ENCODE results near the gene CTSA.

Gene CTSA

DNA sequence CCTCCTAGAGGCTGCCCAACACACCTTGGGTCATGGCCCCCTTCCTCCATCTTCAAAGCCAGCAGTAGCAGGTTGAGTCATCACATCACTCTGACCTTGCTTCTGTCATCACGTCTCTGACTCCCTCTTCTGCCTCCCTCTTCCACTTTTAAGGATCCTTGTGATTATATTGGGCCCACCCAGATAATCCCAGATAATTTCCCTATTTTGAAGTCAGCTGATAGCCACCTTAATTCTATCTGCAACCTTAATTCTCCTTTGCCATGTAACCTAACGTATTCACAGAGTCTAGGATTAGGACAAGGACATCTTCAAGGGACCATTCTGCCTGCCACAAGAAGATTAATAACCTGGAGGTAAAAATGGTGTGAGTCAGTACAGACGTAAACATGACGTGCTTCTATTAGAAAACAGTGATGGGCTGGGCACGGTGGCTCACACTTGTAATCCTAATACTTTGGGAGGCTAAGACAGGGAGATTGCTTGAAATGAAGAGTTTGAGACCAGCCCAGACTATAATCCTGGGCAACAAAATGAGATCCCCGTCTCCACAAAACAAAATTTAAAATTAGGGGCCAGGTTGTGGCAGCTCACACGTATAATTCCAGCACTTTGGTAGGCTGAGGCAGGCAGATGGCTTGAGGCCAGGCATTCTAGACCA, 30.4 kb upstream of the CTSA start:
- H3K9ac ChIP-seq (ENCODE audit: low read length), result no peak overlapping the region
- H3K4me3 ChIP-seq (ENCODE audit: low read length), result no peak overlapping the region
- H3K27me3 ChIP-seq (ENCODE audit: low read depth, low read length), result no peaks in the 10 kb centered on the region
- H4K20me1 ChIP-seq (ENCODE audit: insufficient read depth, low read length), result no peaks in the 10 kb centered on the region
- H2AFZ ChIP-seq (ENCODE audit: low read depth, low read length), result no peak overlapping the region
- H3K9me3 ChIP-seq (ENCODE audit: insufficient read depth, low read length), result no peaks in the 10 kb centered on the region
- no peak overlapping the region for H3K27ac ChIP-seq (ENCODE audit: low read length)
- no peak overlapping the region for H3K4me2 ChIP-seq (ENCODE audit: low read length)
- TF ChIP-seq, protein P1, sequence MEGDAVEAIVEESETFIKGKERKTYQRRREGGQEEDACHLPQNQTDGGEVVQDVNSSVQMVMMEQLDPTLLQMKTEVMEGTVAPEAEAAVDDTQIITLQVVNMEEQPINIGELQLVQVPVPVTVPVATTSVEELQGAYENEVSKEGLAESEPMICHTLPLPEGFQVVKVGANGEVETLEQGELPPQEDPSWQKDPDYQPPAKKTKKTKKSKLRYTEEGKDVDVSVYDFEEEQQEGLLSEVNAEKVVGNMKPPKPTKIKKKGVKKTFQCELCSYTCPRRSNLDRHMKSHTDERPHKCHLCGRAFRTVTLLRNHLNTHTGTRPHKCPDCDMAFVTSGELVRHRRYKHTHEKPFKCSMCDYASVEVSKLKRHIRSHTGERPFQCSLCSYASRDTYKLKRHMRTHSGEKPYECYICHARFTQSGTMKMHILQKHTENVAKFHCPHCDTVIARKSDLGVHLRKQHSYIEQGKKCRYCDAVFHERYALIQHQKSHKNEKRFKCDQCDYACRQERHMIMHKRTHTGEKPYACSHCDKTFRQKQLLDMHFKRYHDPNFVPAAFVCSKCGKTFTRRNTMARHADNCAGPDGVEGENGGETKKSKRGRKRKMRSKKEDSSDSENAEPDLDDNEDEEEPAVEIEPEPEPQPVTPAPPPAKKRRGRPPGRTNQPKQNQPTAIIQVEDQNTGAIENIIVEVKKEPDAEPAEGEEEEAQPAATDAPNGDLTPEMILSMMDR (IDR thresholded peaks at IDR 0.05; ENCODE audit: low read depth, low read length), result no peak
- TF ChIP-seq EZH2phosphoT487 (IDR thresholded peaks at IDR 0.05; ENCODE audit: low read depth), result no peak
- peaks cover 17% of the 10 kb centered on the region for H3K79me2 ChIP-seq (ENCODE audit: low read length)
- no peaks in the 10 kb centered on the region for H3K36me3 ChIP-seq (replicated peaks; ENCODE audit: low read depth, low read length)
- peaks cover 15% of the 10 kb centered on the region for H3K4me1 ChIP-seq (ENCODE audit: low read length)

DNA sequence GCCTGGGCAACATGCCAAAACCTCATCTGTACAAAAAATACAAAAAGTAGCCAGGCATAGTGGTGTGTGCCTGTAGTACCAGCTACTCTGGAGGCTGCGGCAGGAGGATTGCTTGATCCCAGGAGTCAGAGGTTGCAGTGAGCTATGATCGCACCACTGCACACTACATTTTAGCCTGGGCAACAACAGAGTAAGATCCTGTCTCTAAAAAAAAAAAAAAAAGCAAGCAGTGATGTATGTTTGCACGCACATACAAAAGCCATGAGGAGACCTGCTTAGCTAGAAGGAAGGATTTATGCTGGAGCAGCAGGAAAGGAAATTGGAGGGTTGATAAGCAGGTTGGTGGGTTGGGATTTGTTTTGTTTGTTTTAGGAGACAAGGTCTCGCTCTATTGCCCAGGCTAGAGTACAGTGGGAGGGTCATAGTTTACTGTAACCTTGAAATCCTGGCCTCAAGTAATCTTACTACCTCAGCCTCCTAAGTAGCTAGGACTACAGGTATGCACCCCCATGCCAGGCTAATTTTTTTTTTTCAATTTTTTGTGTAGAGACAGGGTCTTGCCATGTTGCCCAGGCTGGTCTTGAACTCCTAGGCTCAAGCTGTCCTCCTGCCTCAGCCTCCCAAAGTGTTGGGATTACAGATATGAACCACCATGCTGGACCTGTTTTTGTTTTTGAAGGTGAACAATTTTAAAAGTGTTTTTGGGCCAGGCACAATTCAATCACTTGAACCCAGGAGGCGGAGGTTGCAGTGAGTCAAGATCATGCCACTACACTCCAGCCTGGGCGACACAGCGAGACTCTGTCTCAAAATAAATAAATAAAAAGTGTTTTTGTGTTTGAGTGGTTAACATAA, 29.7 kb upstream of the CTSA start:
- no peak overlapping the region for H3K4me2 ChIP-seq (ENCODE audit: low read length)
- no peak overlapping the region for H3K4me3 ChIP-seq (ENCODE audit: low read length)
- H3K27me3 ChIP-seq (ENCODE audit: low read depth, low read length), result no peaks in the 10 kb centered on the region
- peaks cover 10% of the 10 kb centered on the region for H3K4me1 ChIP-seq (ENCODE audit: low read length)
- no peaks in the 10 kb centered on the region for H3K36me3 ChIP-seq (replicated peaks; ENCODE audit: low read depth, low read length)
- H3K9ac ChIP-seq (ENCODE audit: low read length), result no peak overlapping the region
- no peaks in the 10 kb centered on the region for H3K9me3 ChIP-seq (ENCODE audit: insufficient read depth, low read length)
- no peak overlapping the region for H3K27ac ChIP-seq (ENCODE audit: low read length)
- H2AFZ ChIP-seq (ENCODE audit: low read depth, low read length), result no peak overlapping the region
- no peaks in the 10 kb centered on the region for H4K20me1 ChIP-seq (ENCODE audit: insufficient read depth, low read length)
- peaks cover 10% of the 10 kb centered on the region for H3K79me2 ChIP-seq (ENCODE audit: low read length)
- TF ChIP-seq, protein P1 (IDR thresholded peaks at IDR 0.05; ENCODE audit: low read depth, low read length), result no peak
- TF ChIP-seq EZH2phosphoT487 (IDR thresholded peaks at IDR 0.05; ENCODE audit: low read depth), result no peak

DNA sequence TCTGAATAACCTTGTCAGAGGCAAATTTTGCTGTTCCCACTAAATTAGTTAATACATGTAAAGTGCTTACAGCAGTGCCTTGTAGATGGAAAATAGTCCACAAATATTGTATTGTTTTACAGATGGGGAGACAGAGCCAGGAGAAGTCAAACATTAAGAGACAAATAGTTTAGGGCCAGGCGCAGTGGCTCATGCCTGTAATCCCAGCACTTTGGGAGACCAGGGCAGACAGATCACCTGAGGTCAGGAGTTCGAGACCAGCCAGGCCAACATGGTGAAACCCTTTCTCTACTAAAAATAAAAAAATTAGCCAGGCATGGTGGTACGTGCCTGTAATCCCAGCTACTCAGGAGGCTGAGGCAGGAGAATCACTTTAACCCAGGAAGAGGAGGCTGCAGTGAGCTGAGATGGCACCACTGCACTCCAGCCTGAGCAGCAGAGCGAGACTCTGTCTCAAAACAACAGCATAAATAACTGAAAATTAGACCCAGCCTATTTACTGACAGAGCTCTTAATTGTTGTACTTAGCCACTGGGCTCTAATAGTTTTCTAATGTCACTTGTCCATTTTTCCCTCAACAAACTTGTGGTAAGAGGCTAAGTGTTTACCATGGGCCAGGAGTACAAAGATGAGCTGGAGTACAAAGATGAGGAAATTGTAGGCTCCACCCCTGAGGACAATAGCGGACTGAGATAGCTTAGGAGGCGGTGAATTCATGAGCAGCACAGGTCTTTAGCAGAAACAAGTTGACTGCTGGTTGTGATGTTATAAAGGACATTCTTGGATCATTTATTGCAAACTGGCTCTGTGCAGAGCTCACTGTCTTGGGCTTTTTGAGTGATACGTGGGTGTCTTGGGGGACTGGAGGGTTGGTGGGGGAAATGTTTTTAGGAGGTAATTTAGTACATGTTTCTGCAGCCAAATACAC, 27.3 kb upstream of the CTSA start:
- Histone ChIP-seq H3K4me3 (ENCODE audit: low read length) (no peak overlapping the region), H3K27me3 (ENCODE audit: low read depth, low read length) (no peaks in the 10 kb centered on the region), H3K27ac (ENCODE audit: low read length) (no peak overlapping the region), H3K4me1 (ENCODE audit: low read length) (no peaks in the 10 kb centered on the region), H3K9ac (ENCODE audit: low read length) (no peak overlapping the region), H3K79me2 (ENCODE audit: low read length) (no peaks in the 10 kb centered on the region), H2AFZ (ENCODE audit: low read depth, low read length) (no peak overlapping the region), H3K9me3 (ENCODE audit: insufficient read depth, low read length) (no peaks in the 10 kb centered on the region), H4K20me1 (ENCODE audit: insufficient read depth, low read length) (no peaks in the 10 kb centered on the region), H3K4me2 (ENCODE audit: low read length) (no peak overlapping the region), H3K36me3 (replicated peaks; ENCODE audit: low read depth, low read length) (no peaks in the 10 kb centered on the region)
- TF ChIP-seq, protein P1 (IDR thresholded peaks at IDR 0.05; ENCODE audit: low read depth, low read length), result no peak
- TF ChIP-seq EZH2phosphoT487 (IDR thresholded peaks at IDR 0.05; ENCODE audit: low read depth), result no peak

Measured in OCI-LY3 (cell line).